Measurements from ENCODE around the gene PTCH1.

DNA sequence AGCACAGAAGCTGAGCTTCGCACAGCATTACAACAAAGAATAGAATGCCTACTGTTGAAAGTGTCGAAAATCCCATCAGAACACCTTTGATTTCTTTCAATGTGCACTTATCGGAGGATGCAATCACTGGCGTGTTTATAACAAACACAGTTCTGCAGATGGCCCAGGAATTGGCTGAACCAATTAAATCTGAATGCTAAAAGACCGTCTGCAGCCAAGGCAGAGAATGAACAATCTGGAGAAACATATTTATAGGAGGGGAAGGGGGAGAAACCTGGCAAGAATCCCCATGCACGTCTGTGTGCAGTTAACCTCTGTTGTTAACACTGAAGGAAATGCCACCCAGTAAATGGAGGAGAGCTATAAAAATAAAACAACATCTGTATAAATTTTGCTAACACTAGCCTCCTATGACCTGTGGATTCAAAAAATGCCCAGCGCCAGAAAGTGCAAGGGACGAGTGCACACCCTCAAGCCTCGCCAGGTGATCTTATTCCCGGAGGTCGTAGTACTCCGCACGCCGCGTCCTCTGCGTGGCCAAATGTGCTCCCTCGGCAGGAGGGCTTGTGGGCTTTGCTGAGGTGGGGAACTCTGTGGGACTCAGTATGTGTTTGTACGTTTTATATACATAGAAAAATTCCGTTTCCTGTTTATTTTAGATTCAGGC lies 56.8 kb downstream of the PTCH1 start:
- TF ChIP-seq CTCF (IDR thresholded peaks at IDR 0.05; ENCODE audit: insufficient read depth, low read length) = no peak
- TF ChIP-seq, protein P1, sequence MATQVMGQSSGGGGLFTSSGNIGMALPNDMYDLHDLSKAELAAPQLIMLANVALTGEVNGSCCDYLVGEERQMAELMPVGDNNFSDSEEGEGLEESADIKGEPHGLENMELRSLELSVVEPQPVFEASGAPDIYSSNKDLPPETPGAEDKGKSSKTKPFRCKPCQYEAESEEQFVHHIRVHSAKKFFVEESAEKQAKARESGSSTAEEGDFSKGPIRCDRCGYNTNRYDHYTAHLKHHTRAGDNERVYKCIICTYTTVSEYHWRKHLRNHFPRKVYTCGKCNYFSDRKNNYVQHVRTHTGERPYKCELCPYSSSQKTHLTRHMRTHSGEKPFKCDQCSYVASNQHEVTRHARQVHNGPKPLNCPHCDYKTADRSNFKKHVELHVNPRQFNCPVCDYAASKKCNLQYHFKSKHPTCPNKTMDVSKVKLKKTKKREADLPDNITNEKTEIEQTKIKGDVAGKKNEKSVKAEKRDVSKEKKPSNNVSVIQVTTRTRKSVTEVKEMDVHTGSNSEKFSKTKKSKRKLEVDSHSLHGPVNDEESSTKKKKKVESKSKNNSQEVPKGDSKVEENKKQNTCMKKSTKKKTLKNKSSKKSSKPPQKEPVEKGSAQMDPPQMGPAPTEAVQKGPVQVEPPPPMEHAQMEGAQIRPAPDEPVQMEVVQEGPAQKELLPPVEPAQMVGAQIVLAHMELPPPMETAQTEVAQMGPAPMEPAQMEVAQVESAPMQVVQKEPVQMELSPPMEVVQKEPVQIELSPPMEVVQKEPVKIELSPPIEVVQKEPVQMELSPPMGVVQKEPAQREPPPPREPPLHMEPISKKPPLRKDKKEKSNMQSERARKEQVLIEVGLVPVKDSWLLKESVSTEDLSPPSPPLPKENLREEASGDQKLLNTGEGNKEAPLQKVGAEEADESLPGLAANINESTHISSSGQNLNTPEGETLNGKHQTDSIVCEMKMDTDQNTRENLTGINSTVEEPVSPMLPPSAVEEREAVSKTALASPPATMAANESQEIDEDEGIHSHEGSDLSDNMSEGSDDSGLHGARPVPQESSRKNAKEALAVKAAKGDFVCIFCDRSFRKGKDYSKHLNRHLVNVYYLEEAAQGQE (IDR thresholded peaks at IDR 0.05; ENCODE audit: insufficient replicate concordance, low read depth) = no peak
- TF ChIP-seq POLR2AphosphoS5 (IDR thresholded peaks at IDR 0.05; ENCODE audit: low read depth) = no peak
- TF ChIP-seq SPI1 (IDR thresholded peaks at IDR 0.05; ENCODE audit: borderline replicate concordance, low read depth) = no peak
